Measurements from ENCODE around the gene IGSF11.
A peak's percentile ranks its signal among the peaks of the same experiment; 100 is the strongest.
"Not testable (repeated sequence)": the region's sequence is repeated elsewhere in the genome, so short reads cannot be mapped to it uniquely, and the experiment has no call there.

IGSF11 gene

DNA sequence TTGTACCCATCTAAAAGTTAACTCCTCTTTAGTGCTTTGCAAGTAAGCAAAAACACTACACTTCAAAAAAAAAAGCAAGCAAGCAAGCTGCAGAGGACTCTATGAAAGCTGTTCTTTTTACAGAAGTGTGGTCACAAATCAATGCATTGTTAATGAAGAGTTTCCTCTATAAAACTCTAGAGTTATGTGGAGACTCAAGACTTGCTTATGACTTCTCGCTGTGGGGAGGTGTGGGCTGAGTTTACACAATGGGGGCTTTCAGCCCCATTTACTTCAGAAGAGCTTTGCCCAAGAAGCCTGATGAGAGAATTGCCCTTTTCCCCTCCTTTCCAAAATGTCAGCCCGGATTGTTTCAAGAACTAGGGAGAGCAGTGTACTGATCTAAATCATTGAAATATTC is 144.4 kb downstream of the IGSF11 start:
- DNase-seq (ENCODE audit: low read depth, low spot score) = no peak
- Histone ChIP-seq H3K4me3 (ENCODE audit: low read length) (no peak overlapping the region), H3K9me3 (ENCODE audit: control insufficient read depth, insufficient read depth, low read length) (no peaks in the 10 kb centered on the region), H3K27me3 (ENCODE audit: control insufficient read depth, insufficient read depth, low read length) (no peaks in the 10 kb centered on the region; the same call in 1 of the 2 replicates), H3K4me1 (ENCODE audit: control insufficient read depth, insufficient read depth, low read length) (no peaks in the 10 kb centered on the region), H3K27ac (ENCODE audit: low read length) (no peak overlapping the region), H3K36me3 (ENCODE audit: control insufficient read depth, insufficient read depth, low read length) (no peaks in the 10 kb centered on the region)
- no CpG with 5 or more reads among the region's 2 CpGs for WGBS (ENCODE audit: insufficient coverage, insufficient read length)

- Histone ChIP-seq H3K27ac (ENCODE audit: low read length) (no peak overlapping the region), H3K36me3 (ENCODE audit: control insufficient read depth, insufficient read depth, low read length) (no peaks in the 10 kb centered on the region), H3K9me3 (ENCODE audit: control insufficient read depth, insufficient read depth, low read length) (no peaks in the 10 kb centered on the region), H3K4me1 (ENCODE audit: control insufficient read depth, insufficient read depth, low read length) (no peaks in the 10 kb centered on the region), H3K4me3 (ENCODE audit: low read length) (no peak overlapping the region), H3K27me3 (ENCODE audit: control insufficient read depth, insufficient read depth, low read length) (no peaks in the 10 kb centered on the region; the same call in 1 of the 2 replicates)
- DNase-seq (ENCODE audit: low read depth, low spot score) = no peak
Measured at GRCh38 chr3:118889691-118890090, 145.0 kb downstream of the IGSF11 start.

DNA sequence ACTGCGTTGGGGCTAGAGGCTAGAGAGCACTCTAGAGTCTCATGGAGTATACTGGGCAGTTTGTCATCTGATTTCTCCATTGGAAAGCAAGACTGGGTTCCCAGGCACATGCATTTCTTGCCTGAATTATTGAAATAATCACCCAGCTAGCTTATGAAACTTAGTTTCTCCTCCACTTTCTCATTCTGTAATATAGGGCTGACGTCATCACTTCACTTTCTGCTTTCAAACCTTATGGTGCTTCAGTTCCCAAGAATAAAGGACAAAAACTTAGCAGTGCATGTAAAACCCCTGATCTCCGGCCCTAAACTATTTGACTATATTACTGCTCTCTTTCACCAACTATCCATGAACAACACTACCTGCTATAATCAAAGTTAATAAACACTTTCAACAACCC is 147.9 kb downstream of the IGSF11 start:
- H3K27ac ChIP-seq (ENCODE audit: low read length) = no peak overlapping the region
- no peaks in the 10 kb centered on the region for H3K36me3 ChIP-seq (ENCODE audit: control insufficient read depth, insufficient read depth, low read length)
- no peak overlapping the region for H3K4me3 ChIP-seq (ENCODE audit: low read length)
- no peaks in the 10 kb centered on the region; the same call in 1 of the 2 replicates for H3K27me3 ChIP-seq (ENCODE audit: control insufficient read depth, insufficient read depth, low read length)
- no peaks in the 10 kb centered on the region for H3K4me1 ChIP-seq (ENCODE audit: control insufficient read depth, insufficient read depth, low read length)
- no peak for DNase-seq (ENCODE audit: low read depth, low spot score)
- no peaks in the 10 kb centered on the region for H3K9me3 ChIP-seq (ENCODE audit: control insufficient read depth, insufficient read depth, low read length)
- no CpG with 5 or more reads among the region's 3 CpGs for WGBS (ENCODE audit: insufficient coverage, insufficient read length)

GRCh38 chr3:118884748-118885206 is 149.9 kb downstream of the IGSF11 start:
- Histone ChIP-seq H3K4me3 (ENCODE audit: low read length) (no peak overlapping the region), H3K27me3 (ENCODE audit: control insufficient read depth, insufficient read depth, low read length) (no peaks in the 10 kb centered on the region; the same call in 1 of the 2 replicates), H3K4me1 (ENCODE audit: control insufficient read depth, insufficient read depth, low read length) (no peaks in the 10 kb centered on the region), H3K27ac (ENCODE audit: low read length) (no peak overlapping the region), H3K36me3 (ENCODE audit: control insufficient read depth, insufficient read depth, low read length) (no peaks in the 10 kb centered on the region), H3K9me3 (ENCODE audit: control insufficient read depth, insufficient read depth, low read length) (no peaks in the 10 kb centered on the region)
- DNase-seq (ENCODE audit: low read depth, low spot score) = peak; percentile 29
- no CpG with 5 or more reads among the region's 3 CpGs for WGBS (ENCODE audit: insufficient coverage, insufficient read length)

DNA sequence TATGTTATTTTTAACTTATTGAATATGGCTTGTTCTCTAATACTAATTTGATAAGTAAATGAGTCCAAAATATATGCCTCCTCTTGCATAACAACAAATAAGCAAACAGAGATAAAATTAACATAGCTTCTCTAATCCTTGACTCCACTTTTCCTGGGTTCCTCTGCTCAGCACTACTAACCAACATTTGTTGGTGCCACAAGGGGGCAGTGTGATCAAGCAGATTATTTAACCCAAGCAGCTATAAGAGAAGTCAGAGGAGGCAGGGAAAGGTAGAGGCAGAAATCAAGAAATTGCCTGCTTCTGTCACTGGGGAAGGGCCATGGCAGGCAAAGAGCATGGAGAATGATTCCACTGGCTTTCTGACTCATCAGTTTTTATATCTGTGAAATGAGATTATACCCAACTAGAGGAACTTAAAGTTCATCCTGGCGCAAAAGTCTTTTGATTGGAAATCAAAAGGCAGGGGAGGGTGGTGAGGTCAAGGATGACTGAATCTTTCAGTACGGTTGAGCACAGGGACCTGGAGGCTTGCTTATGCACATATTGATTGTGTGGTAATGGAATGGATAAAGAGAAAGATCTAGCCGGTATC is 152.2 kb downstream of the IGSF11 start:
- no peaks in the 10 kb centered on the region for H3K9me3 ChIP-seq (ENCODE audit: control insufficient read depth, insufficient read depth, low read length)
- WGBS (ENCODE audit: insufficient coverage, insufficient read length) = no CpG with 5 or more reads among the region's 3 CpGs
- H3K4me1 ChIP-seq (ENCODE audit: control insufficient read depth, insufficient read depth, low read length) = no peaks in the 10 kb centered on the region
- no peaks in the 10 kb centered on the region for H3K36me3 ChIP-seq (ENCODE audit: control insufficient read depth, insufficient read depth, low read length)
- DNase-seq (ENCODE audit: low read depth, low spot score) = peak; percentile 61
- H3K4me3 ChIP-seq (ENCODE audit: low read length) = no peak overlapping the region
- no peak overlapping the region for H3K27ac ChIP-seq (ENCODE audit: low read length)
- H3K27me3 ChIP-seq (ENCODE audit: control insufficient read depth, insufficient read depth, low read length) = no peaks in the 10 kb centered on the region; the same call in 1 of the 2 replicates

DNA sequence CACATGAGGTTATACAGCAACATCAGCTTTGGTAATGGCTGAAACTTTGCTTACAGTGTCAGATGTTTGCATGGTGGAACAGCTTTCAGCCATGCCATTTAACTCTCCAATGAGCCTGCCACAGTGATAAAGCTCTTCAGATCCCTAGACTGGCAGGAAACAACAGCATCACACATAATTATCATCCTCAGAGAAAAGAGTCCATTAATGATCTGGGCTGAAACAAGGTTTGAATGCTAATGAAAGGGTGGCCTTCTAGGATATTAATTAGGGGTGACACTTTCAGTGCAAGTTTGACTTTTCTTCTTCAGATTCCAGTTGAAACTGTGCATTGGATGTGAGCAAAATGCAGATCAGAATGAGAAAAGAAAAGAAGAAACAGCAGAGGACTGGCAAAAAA is 166.6 kb downstream of the IGSF11 start:
- DNase-seq (ENCODE audit: low read depth, low spot score) = no peak
- Histone ChIP-seq H3K36me3 (ENCODE audit: control insufficient read depth, insufficient read depth, low read length) (no peaks in the 10 kb centered on the region), H3K9me3 (ENCODE audit: control insufficient read depth, insufficient read depth, low read length) (no peaks in the 10 kb centered on the region; the same call in 1 of the 2 replicates), H3K27me3 (ENCODE audit: control insufficient read depth, insufficient read depth, low read length) (no peaks in the 10 kb centered on the region), H3K4me1 (ENCODE audit: control insufficient read depth, insufficient read depth, low read length) (no peaks in the 10 kb centered on the region), H3K27ac (ENCODE audit: low read length) (no peak overlapping the region), H3K4me3 (ENCODE audit: low read length) (no peak overlapping the region)

GRCh38 chr3:118863731-118864322 is 170.8 kb downstream of the IGSF11 start:
- Histone ChIP-seq H3K9me3 (ENCODE audit: control insufficient read depth, insufficient read depth, low read length) (no peaks in the 10 kb centered on the region; the same call in 1 of the 2 replicates), H3K4me1 (ENCODE audit: control insufficient read depth, insufficient read depth, low read length) (no peaks in the 10 kb centered on the region), H3K36me3 (ENCODE audit: control insufficient read depth, insufficient read depth, low read length) (no peaks in the 10 kb centered on the region), H3K27me3 (ENCODE audit: control insufficient read depth, insufficient read depth, low read length) (no peaks in the 10 kb centered on the region), H3K4me3 (ENCODE audit: low read length) (no peak overlapping the region), H3K27ac (ENCODE audit: low read length) (no peak overlapping the region)
- DNase-seq (ENCODE audit: low read depth, low spot score) = no peak
- WGBS (ENCODE audit: insufficient coverage, insufficient read length) = no CpG with 5 or more reads among the region's 1 CpG

- Histone ChIP-seq H3K4me3 (ENCODE audit: low read length) (no peak overlapping the region), H3K36me3 (ENCODE audit: control insufficient read depth, insufficient read depth, low read length) (no peaks in the 10 kb centered on the region), H3K9me3 (ENCODE audit: control insufficient read depth, insufficient read depth, low read length) (no peaks in the 10 kb centered on the region; the same call in 1 of the 2 replicates), H3K27me3 (ENCODE audit: control insufficient read depth, insufficient read depth, low read length) (no peaks in the 10 kb centered on the region), H3K27ac (ENCODE audit: low read length) (no peak overlapping the region), H3K4me1 (ENCODE audit: control insufficient read depth, insufficient read depth, low read length) (no peaks in the 10 kb centered on the region)
- no peak for DNase-seq (ENCODE audit: low read depth, low spot score)
- WGBS (ENCODE audit: insufficient coverage, insufficient read length) = no CpG with 5 or more reads among the region's 1 CpG
Measured at GRCh38 chr3:118859950-118860349, 174.7 kb downstream of the IGSF11 start.

- H3K36me3 ChIP-seq (ENCODE audit: control insufficient read depth, insufficient read depth, low read length); H3K27me3 ChIP-seq (ENCODE audit: control insufficient read depth, insufficient read depth, low read length); H3K9me3 ChIP-seq (ENCODE audit: control insufficient read depth, insufficient read depth, low read length); H3K4me1 ChIP-seq (ENCODE audit: control insufficient read depth, insufficient read depth, low read length); H3K27ac ChIP-seq (ENCODE audit: low read length); DNase-seq (ENCODE audit: low read depth, low spot score); H3K4me3 ChIP-seq (ENCODE audit: low read length): not testable (repeated sequence)
- WGBS (ENCODE audit: insufficient coverage, insufficient read length) = no CpG with 5 or more reads among the region's 12 CpGs
Measured at GRCh38 chr3:118851466-118852193, 183.0 kb downstream of the IGSF11 start.

DNA sequence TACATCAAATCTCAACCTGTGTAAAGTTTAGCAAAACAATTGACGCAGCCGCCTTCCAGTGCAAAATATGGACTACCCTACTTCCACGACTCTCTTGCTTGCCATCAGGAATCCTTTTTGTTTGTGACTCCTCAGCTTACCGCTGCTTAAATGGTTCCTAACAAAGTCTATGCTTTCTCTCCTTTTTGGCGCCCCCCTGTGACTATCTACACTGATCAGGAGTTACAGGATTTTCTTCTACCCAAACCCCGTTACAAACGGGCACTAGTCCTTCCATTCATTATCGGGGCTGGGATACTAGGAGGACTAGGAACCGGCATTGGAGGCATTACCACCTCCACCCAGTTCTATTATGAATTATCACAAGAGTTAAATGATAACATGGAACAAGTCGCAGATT is 184.0 kb downstream of the IGSF11 start:
- Histone ChIP-seq H3K4me1 (ENCODE audit: control insufficient read depth, insufficient read depth, low read length) (no peaks in the 10 kb centered on the region), H3K27me3 (ENCODE audit: control insufficient read depth, insufficient read depth, low read length) (no peaks in the 10 kb centered on the region), H3K36me3 (ENCODE audit: control insufficient read depth, insufficient read depth, low read length) (no peaks in the 10 kb centered on the region), H3K4me3 (ENCODE audit: low read length) (no peak overlapping the region), H3K9me3 (ENCODE audit: control insufficient read depth, insufficient read depth, low read length) (no peaks in the 10 kb centered on the region), H3K27ac (ENCODE audit: low read length) (no peak overlapping the region)
- no CpG with 5 or more reads among the region's 10 CpGs for WGBS (ENCODE audit: insufficient coverage, insufficient read length)
- DNase-seq (ENCODE audit: low read depth, low spot score) = peak; percentile 4

All from iPS DF 6.9 (cell line).